ENCODE results near the gene HCFC1R1. TPM values are rescaled to one million over a fixed set of nuclear protein-coding genes. Genes with fewer than 3 reads are reported as not detected.

Gene HCFC1R1
- total RNA-seq, 1 experiment from 2014 or later = 76.0 TPM

DNA sequence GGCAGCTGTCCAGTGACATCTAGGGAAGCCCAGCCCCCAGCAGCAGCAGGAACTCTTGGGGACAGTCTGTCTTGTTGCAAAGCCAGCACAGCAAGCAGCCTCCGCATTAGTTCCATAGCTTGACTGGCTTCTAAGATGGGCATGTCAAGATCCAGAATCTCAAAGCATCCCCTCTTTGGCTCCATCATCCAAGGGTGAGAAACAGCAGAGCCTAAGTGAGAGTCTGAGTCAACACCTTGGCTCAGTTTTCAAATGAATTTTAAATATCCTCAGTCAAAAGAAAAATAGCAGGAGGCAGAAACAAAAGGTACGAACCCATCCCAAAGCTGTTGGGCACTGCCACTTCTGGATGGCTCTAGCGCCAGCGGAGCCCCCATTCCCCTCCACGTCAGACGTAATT is 8.8 kb downstream of the HCFC1R1 start:
- H3K9me3 Mint-ChIP-seq = no peaks in the 10 kb centered on the region
- ChIA-PET POLR2A (interaction anchor here (17.1 kb wide), 1 partner anchor 9 kb away, joined by 502 read pairs; the partner anchor contains the start of gene CLDN9), CTCF (interaction anchor here (2.2 to 3.0 kb wide), 3 partner anchors 11 to 17 kb away, joined by 17 to 35 read pairs (median 18); no protein-coding TSS in a partner anchor)
- DNase-seq (ENCODE audit: low spot score) = no peak
- peaks cover 68% of the 10 kb centered on the region for H3K4me1 Mint-ChIP-seq
- H3K4me3 Mint-ChIP-seq = peak overlapping the region; percentile 93
- peaks cover 21% of the 10 kb centered on the region for H3K36me3 Mint-ChIP-seq
- TF ChIP-seq RORB (CRISPR knock-in tag; IDR thresholded peaks at IDR 0.05) (no peak), HMGA2 (CRISPR knock-in tag; IDR thresholded peaks at IDR 0.05) (no peak), FOXJ3 (CRISPR knock-in tag; IDR thresholded peaks at IDR 0.05; ENCODE audit: borderline replicate concordance) (no peak)
- TF ChIP-seq, protein P1, sequence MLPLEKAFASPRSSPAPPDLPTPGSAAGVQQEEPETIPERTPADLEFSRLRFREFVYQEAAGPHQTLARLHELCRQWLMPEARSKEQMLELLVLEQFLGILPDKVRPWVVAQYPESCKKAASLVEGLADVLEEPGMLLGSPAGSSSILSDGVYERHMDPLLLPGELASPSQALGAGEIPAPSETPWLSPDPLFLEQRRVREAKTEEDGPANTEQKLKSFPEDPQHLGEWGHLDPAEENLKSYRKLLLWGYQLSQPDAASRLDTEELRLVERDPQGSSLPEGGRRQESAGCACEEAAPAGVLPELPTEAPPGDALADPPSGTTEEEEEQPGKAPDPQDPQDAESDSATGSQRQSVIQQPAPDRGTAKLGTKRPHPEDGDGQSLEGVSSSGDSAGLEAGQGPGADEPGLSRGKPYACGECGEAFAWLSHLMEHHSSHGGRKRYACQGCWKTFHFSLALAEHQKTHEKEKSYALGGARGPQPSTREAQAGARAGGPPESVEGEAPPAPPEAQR (CRISPR knock-in tag; IDR thresholded peaks at IDR 0.05) = no peak
- TF ChIP-seq, protein P2, sequence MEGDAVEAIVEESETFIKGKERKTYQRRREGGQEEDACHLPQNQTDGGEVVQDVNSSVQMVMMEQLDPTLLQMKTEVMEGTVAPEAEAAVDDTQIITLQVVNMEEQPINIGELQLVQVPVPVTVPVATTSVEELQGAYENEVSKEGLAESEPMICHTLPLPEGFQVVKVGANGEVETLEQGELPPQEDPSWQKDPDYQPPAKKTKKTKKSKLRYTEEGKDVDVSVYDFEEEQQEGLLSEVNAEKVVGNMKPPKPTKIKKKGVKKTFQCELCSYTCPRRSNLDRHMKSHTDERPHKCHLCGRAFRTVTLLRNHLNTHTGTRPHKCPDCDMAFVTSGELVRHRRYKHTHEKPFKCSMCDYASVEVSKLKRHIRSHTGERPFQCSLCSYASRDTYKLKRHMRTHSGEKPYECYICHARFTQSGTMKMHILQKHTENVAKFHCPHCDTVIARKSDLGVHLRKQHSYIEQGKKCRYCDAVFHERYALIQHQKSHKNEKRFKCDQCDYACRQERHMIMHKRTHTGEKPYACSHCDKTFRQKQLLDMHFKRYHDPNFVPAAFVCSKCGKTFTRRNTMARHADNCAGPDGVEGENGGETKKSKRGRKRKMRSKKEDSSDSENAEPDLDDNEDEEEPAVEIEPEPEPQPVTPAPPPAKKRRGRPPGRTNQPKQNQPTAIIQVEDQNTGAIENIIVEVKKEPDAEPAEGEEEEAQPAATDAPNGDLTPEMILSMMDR (IDR thresholded peaks at IDR 0.05) = no peak
- no peak for ATAC-seq
- peak overlapping the region; percentile 61; the same call in 1 of the 2 replicates for H3K27ac Mint-ChIP-seq
- peaks cover 4% of the 10 kb centered on the region; the same call in 1 of the 2 replicates for H3K27me3 Mint-ChIP-seq (ENCODE audit: low read depth)

DNA sequence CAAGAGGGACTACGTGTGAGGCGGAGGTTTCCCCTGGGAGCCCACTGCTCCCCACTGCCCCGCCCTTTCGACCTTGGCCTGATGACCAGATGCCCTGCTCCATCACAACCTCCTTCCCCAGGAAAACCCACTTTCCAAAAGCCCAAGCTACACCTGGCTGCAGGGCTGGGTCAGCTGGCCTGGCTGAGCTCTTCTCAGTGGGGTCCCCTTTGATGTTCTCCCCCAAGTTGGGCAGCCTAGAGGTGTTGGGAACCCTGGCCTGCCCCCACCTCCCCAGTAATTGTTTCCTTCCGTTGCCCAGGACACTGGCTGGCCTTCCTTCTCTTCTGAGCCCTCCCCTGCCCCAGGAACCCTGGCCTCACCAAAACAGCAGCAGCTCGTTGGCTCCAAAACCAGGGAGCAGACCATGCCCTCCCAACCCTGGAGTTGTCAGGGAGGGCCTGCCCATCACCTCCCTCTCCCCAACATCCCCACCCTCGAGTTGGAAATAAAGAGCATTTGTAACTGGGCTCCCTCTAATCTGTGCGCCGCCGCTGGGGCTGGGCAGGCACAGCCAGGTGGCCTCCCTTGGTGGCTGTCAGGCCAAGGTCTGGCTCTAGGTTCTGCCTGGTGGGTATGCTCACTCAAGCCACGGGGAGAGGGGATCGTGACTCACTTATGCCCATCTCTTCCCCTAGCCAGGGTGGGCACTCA is 9.6 kb downstream of the HCFC1R1 start:
- peak overlapping the region; percentile 93 for H3K4me3 Mint-ChIP-seq
- ATAC-seq (no peak), DNase-seq (ENCODE audit: low spot score) (no peak)
- POLR2A ChIA-PET = interaction anchor here (0.6 to 17.1 kb wide), 4 partner anchors 8 to 37 kb away, joined by 3 to 502 read pairs (median 7); partner anchors contain the start of genes CLDN9, HCFC1R1 and THOC6
- H3K9me3 Mint-ChIP-seq = no peaks in the 10 kb centered on the region
- CTCF ChIA-PET = interaction anchor here (0.7 to 3.0 kb wide), 11 partner anchors 9 to 115 kb away, joined by 3 to 35 read pairs (median 5); partner anchors contain the start of genes HCFC1R1, PAQR4 and THOC6
- H3K36me3 Mint-ChIP-seq = peaks cover 21% of the 10 kb centered on the region
- peaks cover 68% of the 10 kb centered on the region for H3K4me1 Mint-ChIP-seq
- H3K27me3 Mint-ChIP-seq (ENCODE audit: low read depth) = peaks cover 3% of the 10 kb centered on the region; the same call in 1 of the 2 replicates
- peak overlapping the region; percentile 86 for H3K27ac Mint-ChIP-seq
- TF ChIP-seq ARID4B (CRISPR knock-in tag; IDR thresholded peaks at IDR 0.05; ENCODE audit: borderline replicate concordance) (0 out of 2 replicates have a peak, but pooled peaks have one; percentile 23), TP53 (CRISPR knock-in tag; IDR thresholded peaks at IDR 0.05) (no peak), ZNF263 (CRISPR knock-in tag; IDR thresholded peaks at IDR 0.05; ENCODE audit: low read depth) (no peak), ESRRA (CRISPR knock-in tag; IDR thresholded peaks at IDR 0.05; ENCODE audit: borderline replicate concordance) (no peak), RELA (CRISPR knock-in tag; IDR thresholded peaks at IDR 0.05; ENCODE audit: borderline replicate concordance) (no peak), FOXJ3 (CRISPR knock-in tag; IDR thresholded peaks at IDR 0.05; ENCODE audit: borderline replicate concordance) (no peak), ETV6 (CRISPR knock-in tag; IDR thresholded peaks at IDR 0.05) (no peak), NFATC4 (CRISPR knock-in tag; IDR thresholded peaks at IDR 0.05) (no peak; the same call in none of the 2 replicates)
- TF ChIP-seq, protein P3, sequence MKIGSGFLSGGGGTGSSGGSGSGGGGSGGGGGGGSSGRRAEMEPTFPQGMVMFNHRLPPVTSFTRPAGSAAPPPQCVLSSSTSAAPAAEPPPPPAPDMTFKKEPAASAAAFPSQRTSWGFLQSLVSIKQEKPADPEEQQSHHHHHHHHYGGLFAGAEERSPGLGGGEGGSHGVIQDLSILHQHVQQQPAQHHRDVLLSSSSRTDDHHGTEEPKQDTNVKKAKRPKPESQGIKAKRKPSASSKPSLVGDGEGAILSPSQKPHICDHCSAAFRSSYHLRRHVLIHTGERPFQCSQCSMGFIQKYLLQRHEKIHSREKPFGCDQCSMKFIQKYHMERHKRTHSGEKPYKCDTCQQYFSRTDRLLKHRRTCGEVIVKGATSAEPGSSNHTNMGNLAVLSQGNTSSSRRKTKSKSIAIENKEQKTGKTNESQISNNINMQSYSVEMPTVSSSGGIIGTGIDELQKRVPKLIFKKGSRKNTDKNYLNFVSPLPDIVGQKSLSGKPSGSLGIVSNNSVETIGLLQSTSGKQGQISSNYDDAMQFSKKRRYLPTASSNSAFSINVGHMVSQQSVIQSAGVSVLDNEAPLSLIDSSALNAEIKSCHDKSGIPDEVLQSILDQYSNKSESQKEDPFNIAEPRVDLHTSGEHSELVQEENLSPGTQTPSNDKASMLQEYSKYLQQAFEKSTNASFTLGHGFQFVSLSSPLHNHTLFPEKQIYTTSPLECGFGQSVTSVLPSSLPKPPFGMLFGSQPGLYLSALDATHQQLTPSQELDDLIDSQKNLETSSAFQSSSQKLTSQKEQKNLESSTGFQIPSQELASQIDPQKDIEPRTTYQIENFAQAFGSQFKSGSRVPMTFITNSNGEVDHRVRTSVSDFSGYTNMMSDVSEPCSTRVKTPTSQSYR (CRISPR knock-in tag; IDR thresholded peaks at IDR 0.05) = no peak
- TF ChIP-seq, protein P4, sequence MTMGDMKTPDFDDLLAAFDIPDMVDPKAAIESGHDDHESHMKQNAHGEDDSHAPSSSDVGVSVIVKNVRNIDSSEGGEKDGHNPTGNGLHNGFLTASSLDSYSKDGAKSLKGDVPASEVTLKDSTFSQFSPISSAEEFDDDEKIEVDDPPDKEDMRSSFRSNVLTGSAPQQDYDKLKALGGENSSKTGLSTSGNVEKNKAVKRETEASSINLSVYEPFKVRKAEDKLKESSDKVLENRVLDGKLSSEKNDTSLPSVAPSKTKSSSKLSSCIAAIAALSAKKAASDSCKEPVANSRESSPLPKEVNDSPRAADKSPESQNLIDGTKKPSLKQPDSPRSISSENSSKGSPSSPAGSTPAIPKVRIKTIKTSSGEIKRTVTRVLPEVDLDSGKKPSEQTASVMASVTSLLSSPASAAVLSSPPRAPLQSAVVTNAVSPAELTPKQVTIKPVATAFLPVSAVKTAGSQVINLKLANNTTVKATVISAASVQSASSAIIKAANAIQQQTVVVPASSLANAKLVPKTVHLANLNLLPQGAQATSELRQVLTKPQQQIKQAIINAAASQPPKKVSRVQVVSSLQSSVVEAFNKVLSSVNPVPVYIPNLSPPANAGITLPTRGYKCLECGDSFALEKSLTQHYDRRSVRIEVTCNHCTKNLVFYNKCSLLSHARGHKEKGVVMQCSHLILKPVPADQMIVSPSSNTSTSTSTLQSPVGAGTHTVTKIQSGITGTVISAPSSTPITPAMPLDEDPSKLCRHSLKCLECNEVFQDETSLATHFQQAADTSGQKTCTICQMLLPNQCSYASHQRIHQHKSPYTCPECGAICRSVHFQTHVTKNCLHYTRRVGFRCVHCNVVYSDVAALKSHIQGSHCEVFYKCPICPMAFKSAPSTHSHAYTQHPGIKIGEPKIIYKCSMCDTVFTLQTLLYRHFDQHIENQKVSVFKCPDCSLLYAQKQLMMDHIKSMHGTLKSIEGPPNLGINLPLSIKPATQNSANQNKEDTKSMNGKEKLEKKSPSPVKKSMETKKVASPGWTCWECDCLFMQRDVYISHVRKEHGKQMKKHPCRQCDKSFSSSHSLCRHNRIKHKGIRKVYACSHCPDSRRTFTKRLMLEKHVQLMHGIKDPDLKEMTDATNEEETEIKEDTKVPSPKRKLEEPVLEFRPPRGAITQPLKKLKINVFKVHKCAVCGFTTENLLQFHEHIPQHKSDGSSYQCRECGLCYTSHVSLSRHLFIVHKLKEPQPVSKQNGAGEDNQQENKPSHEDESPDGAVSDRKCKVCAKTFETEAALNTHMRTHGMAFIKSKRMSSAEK (CRISPR knock-in tag; IDR thresholded peaks at IDR 0.05; ENCODE audit: borderline replicate concordance) = peak; percentile 78
- TF ChIP-seq, protein P5, sequence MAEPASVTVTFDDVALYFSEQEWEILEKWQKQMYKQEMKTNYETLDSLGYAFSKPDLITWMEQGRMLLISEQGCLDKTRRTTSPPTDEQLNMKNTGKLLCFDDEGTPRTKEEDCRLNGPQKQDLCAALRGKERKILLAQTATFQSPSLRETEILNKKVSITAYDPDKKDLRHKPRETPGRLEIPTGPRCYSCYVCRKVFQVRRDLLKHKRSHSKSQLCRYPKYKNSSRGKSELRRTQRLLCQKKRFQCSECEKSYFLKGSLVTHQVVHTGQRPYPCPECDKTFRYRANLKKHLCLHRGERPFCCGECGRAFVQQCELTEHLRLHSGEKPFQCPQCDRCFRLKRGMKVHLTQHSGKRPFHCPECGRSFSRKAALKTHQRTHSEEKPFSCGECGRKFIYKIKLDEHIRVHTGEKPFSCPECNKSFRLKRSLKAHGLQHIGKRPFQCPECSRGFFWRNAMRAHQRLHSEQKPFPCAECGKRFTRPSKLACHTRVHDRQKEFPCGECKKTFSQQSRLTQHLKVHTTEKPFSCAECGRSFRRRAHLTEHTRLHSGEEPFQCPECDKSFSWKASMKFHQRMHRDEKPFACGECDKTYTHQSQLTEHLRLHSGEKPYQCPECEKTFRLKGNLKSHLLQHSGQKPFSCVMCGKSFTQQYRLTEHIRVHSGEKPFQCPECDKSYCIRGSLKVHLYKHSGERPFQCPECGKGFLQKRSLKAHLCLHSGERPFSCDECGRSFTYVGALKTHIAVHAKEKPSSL (CRISPR knock-in tag; conservative IDR thresholded peaks at IDR 0.05) = peak; percentile 69
